NT2/D1 (cell line): ENCODE data around the gene SMARCB1.

Source experiments
- SUZ12 ChIP-seq: IDR thresholded peaks from 2 replicates; pipeline ENCODE4 v1.6.1; 2011; ENCODE audit not compliant: insufficient read length, insufficient read depth; ENCODE audit errors: extremely low read depth
- YY1 ChIP-seq: IDR thresholded peaks from 2 replicates; pipeline ENCODE4 v1.6.1; 2011; ENCODE audit not compliant: insufficient read length, insufficient read depth
- ZNF274 ChIP-seq: IDR thresholded peaks from 2 replicates; pipeline ENCODE4 v1.6.1; 2011; ENCODE audit warnings: mild to moderate bottlenecking, low read depth, low read length

DNA sequence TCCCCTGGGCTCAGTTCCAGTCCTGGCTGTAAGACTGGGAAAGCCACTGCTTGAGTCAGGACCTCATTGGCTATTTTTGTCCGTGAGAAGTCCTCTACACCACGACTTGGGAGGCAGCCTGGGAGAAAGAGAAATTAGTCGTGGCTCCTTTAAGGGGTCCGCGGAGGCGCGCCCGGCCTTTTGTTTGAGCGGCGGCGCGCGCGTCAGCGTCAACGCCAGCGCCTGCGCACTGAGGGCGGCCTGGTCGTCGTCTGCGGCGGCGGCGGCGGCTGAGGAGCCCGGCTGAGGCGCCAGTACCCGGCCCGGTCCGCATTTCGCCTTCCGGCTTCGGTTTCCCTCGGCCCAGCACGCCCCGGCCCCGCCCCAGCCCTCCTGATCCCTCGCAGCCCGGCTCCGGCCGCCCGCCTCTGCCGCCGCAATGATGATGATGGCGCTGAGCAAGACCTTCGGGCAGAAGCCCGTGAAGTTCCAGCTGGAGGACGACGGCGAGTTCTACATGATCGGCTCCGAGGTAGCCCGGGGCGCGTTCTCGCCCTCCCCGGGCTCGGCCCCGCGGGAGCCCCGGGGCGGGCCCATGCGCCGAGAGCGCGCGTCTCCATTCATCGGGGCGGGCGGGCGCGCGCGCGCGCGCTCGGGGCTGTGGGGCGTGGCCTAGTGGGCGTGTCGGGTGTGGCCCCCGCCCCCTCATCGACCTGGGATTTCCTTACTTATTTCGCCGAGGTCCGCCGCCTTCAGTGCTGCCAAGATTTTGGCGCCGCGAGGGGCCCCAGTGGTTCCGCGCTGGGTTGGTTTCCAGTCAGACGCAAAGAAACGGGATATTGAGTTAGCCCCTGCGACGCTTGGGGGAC is at the start of gene SMARCB1:
- TF ChIP-seq YY1 (no peak), ZNF274 (no peak), SUZ12 (no peak)
